Body of pancreas (tissue), 4 donors: ENCODE data around the gene KIDINS220.

Source experiments
- CTCF ChIP-seq, 7 experiments: fragments of 450-650 bp in 4 of 7; fragments of 200-600 bp in 3 of 7; sonication (generic) in 3 of 7; IDR thresholded peaks; one replicate each; pipeline ENCODE4 v1.5.1; 2016 to 2019; ENCODE audit warnings: antibody characterized with exemption in 7 of 7
- POLR2A ChIP-seq, 3 donors: fragments of 450-650 bp; IDR thresholded peaks; one replicate each; pipeline ENCODE4 v1.6.1; 2016; ENCODE audit warnings: antibody characterized with exemption in 3 of 3, mild to moderate bottlenecking in 2 of 3

- no peak for TF ChIP-seq CTCF (IDR thresholded peaks at IDR 0.05)
- no peak for TF ChIP-seq POLR2A (IDR thresholded peaks at IDR 0.05)
These were observed 109.0 kb downstream of the KIDINS220 start for GRCh38 chr2:8728305-8729015.
